ENCODE data around the gene CEP295NL.

DNA sequence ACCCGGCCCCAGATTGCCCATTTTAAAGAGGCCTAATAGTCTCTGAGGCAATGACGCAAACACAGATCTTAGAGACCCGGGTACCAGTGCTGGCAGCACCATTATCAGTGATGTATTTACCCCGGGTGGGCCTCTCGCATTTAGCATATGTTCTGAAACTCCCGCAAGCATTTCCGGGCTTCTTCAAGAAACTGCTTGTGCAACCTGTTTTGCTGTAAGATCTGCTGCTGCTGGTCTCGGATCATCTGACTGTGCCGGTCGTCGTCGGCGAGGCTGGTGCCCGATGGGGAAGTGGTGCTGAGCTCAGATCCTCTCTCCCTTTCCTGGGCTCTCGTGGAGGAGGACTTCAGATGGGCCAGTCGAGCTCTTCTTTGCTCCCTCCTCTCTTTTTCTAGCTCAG lies 12.5 kb downstream of the CEP295NL start:
- TF ChIP-seq, protein P1, sequence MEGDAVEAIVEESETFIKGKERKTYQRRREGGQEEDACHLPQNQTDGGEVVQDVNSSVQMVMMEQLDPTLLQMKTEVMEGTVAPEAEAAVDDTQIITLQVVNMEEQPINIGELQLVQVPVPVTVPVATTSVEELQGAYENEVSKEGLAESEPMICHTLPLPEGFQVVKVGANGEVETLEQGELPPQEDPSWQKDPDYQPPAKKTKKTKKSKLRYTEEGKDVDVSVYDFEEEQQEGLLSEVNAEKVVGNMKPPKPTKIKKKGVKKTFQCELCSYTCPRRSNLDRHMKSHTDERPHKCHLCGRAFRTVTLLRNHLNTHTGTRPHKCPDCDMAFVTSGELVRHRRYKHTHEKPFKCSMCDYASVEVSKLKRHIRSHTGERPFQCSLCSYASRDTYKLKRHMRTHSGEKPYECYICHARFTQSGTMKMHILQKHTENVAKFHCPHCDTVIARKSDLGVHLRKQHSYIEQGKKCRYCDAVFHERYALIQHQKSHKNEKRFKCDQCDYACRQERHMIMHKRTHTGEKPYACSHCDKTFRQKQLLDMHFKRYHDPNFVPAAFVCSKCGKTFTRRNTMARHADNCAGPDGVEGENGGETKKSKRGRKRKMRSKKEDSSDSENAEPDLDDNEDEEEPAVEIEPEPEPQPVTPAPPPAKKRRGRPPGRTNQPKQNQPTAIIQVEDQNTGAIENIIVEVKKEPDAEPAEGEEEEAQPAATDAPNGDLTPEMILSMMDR (IDR thresholded peaks at IDR 0.05; ENCODE audit: low read length) = no peak
- TF ChIP-seq EZH2 (optimal IDR thresholded peaks at IDR 0.05; ENCODE audit: low read depth, low read length) = no peak
- TF ChIP-seq EZH2phosphoT487 (IDR thresholded peaks at IDR 0.05; ENCODE audit: low read length) = no peak

Measured in MM.1S (cell line).